Coronary artery (tissue), 2 donors: ENCODE data around the gene TNS3.
A peak's percentile ranks its signal among the peaks of the same experiment; 100 is the strongest.
"Not testable (repeated sequence)": the region's sequence is repeated elsewhere in the genome, so short reads cannot be mapped to it uniquely, and the experiment has no call there.

ENCODE experiments used
- DNase-seq: peaks from one replicate; pipeline ENCODE4 v3.0.0-alpha.2; 2017; ENCODE audit warnings: low spot score
- H3K27ac ChIP-seq, 2 donors: fragments of 200-600 bp; sonication (generic); one replicate each; pipeline ENCODE4 v1.5.1; 2016 to 2019
- H3K4me3 ChIP-seq: fragments of 200-600 bp; sonication (generic); 2 replicates; pipeline ENCODE4 v1.5.1; 2016; ENCODE audit warnings: mild to moderate bottlenecking, moderate library complexity
- TF ChIP-seq, protein P1 (sequence below): fragments of 200-600 bp; sonication (generic); IDR thresholded peaks from one replicate; pipeline ENCODE4 v1.5.1; 2019; ENCODE audit warnings: antibody characterized with exemption

The TNS3 gene

GRCh38 chr7:47474211-47474936 lies 107.5 kb downstream of the TNS3 start:
- TF ChIP-seq, protein P1, sequence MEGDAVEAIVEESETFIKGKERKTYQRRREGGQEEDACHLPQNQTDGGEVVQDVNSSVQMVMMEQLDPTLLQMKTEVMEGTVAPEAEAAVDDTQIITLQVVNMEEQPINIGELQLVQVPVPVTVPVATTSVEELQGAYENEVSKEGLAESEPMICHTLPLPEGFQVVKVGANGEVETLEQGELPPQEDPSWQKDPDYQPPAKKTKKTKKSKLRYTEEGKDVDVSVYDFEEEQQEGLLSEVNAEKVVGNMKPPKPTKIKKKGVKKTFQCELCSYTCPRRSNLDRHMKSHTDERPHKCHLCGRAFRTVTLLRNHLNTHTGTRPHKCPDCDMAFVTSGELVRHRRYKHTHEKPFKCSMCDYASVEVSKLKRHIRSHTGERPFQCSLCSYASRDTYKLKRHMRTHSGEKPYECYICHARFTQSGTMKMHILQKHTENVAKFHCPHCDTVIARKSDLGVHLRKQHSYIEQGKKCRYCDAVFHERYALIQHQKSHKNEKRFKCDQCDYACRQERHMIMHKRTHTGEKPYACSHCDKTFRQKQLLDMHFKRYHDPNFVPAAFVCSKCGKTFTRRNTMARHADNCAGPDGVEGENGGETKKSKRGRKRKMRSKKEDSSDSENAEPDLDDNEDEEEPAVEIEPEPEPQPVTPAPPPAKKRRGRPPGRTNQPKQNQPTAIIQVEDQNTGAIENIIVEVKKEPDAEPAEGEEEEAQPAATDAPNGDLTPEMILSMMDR = no peak
- peak overlapping the region; percentile 51 for H3K4me3 ChIP-seq
- peak overlapping the region; percentile 77 to 92 for H3K27ac ChIP-seq
- no peak for DNase-seq

DNA sequence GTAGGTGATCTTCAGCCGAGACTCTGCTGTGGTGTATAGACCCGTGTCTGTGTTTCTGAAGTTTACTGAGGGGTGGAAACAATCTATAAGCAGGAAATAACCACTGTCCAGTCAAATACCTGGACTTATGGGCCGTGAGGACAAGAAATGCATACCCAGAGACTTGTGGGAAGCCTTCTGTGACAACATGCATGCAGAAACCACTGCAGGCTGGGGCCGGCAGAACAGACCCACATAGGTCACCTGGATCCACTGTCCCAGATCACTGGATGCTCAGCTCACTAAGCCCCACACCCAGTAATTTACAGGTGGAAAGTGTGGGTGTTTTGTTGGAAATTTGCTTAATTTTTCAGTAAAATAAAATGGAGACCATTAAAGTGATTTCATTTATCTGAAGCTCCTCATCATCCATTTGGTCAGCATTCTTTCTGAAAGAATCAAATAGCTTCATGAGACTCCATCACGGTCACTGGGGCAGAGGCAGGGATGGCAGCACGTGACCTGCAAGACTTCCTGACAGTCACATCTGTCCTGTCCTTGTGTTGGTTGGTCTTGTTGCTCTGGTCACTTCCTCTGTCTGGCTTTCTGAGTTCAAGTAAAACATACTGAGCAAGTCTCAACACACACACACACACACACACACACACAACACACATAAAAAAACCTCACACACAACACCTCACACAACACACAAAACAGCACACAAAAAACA lies 108.3 kb downstream of the TNS3 start:
- no peak for DNase-seq
- TF ChIP-seq, protein P1 = no peak
- Histone ChIP-seq H3K4me3 (no peak overlapping the region), H3K27ac (peak overlapping the region; percentile 77 to 92)

- DNase-seq = no peak
- Histone ChIP-seq H3K27ac (peak overlapping the region in 1 of 2 donors; percentile 92), H3K4me3 (no peak overlapping the region)
- TF ChIP-seq, protein P1 = no peak
Measured at GRCh38 chr7:47472444-47473157, 109.3 kb downstream of the TNS3 start.

DNA sequence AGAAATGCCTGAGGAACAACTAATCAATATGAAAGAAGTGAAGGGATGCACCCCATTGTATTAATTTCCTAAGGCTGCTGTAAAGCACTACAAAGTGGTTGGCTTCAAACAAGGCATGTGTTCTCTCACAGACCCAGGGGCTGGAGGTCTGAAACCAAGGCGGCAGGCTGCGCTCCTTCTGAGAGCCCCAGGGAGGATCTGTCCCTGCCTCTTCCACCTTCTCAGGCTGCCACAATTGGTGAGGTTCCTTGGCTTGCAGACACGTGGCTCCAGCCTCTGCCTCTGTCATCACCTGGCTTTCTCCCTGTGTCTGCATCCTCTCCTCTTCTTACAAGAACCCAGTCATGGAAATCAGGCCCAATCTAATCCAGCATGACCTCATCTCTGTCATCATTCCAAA lies 110.1 kb downstream of the TNS3 start:
- Histone ChIP-seq H3K4me3 (no peak overlapping the region), H3K27ac (peak overlapping the region in 1 of 2 donors; percentile 92)
- no peak for DNase-seq
- TF ChIP-seq, protein P1 = no peak

DNA sequence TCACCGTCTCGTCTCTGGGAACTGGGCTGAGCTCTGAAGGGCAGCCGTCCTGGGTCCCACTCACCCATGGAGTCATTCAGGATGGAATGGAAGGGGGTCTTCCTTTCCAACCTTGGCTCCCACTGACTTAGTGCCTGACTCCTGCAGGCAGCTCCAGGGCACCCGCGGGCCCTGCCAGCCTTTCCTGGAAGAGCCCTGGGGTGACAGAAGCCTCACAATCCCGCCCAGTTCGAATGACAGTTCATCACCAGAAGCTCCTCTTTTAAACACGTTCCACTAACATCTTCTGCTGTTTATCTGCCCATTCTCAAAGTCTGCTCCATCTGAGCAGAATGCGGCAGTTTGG lies 110.6 kb downstream of the TNS3 start:
- DNase-seq = no peak
- Histone ChIP-seq H3K4me3 (no peak overlapping the region), H3K27ac (peak overlapping the region; percentile 17 to 55)
- TF ChIP-seq, protein P1 = no peak

GRCh38 chr7:47470567-47471357 lies 111.1 kb downstream of the TNS3 start:
- Histone ChIP-seq H3K27ac (peak overlapping the region; percentile 17 to 55), H3K4me3 (no peak overlapping the region)
- TF ChIP-seq, protein P1 = no peak
- no peak for DNase-seq

GRCh38 chr7:47469846-47470245 lies 112.1 kb downstream of the TNS3 start:
- not testable (repeated sequence) for H3K4me3 ChIP-seq, H3K27ac ChIP-seq

More at GRCh38 chr7:47469846-47470245, 112.1 kb downstream of the TNS3 start:
- DNase-seq = not testable (repeated sequence)
